GM18508 (cell line): Measurements from ENCODE around the gene RFC3.
"Not testable (repeated sequence)": the region's sequence is repeated elsewhere in the genome, so short reads cannot be mapped to it uniquely, and the experiment has no call there.

ENCODE experiments used
- ATAC-seq: cut with Tn5 transposase; IDR thresholded peaks from one replicate; pipeline ENCODE4 v1.9.1; 2021; ENCODE audit warnings: moderate number of reproducible peaks; ENCODE audit not compliant: insufficient read depth, unreplicated experiment

Gene RFC3

GRCh38 chr13:33806470-33807248, 11.3 kb upstream of the RFC3 start:
- ATAC-seq, result no peak

GRCh38 chr13:33812829-33813228, 5.1 kb upstream of the RFC3 start:
- not testable (repeated sequence) for ATAC-seq

GRCh38 chr13:33815011-33815550, 2.9 kb upstream of the RFC3 start:
- no peak for ATAC-seq

GRCh38 chr13:33816912-33817311, 1.0 kb upstream of the RFC3 start:
- no peak for ATAC-seq

GRCh38 chr13:33817513-33817900, 442 bp upstream of the RFC3 start:
- no peak for ATAC-seq

GRCh38 chr13:33825083-33825482, 7.1 kb downstream of the RFC3 start:
- ATAC-seq, result no peak

GRCh38 chr13:33827139-33827538, 9.2 kb downstream of the RFC3 start:
- no peak for ATAC-seq

GRCh38 chr13:33828431-33829129, 10.6 kb downstream of the RFC3 start:
- no peak for ATAC-seq

- no peak for ATAC-seq
Measured at GRCh38 chr13:33832872-33833271, 14.9 kb downstream of the RFC3 start.

- no peak for ATAC-seq
Measured at GRCh38 chr13:33838647-33839046, 20.7 kb downstream of the RFC3 start.

- ATAC-seq, result no peak
Measured at GRCh38 chr13:33840402-33840801, 22.5 kb downstream of the RFC3 start.

GRCh38 chr13:33842207-33842606, 24.3 kb downstream of the RFC3 start:
- no peak for ATAC-seq

- no peak for ATAC-seq
Measured at GRCh38 chr13:33842986-33843385, 25.0 kb downstream of the RFC3 start.

- ATAC-seq, result no peak
Measured at GRCh38 chr13:33845572-33846302, 27.8 kb downstream of the RFC3 start.

GRCh38 chr13:33846303-33847062, 28.5 kb downstream of the RFC3 start:
- no peak for ATAC-seq

GRCh38 chr13:33849211-33849610, 31.3 kb downstream of the RFC3 start:
- no peak for ATAC-seq

GRCh38 chr13:33855371-33855895, 37.5 kb downstream of the RFC3 start:
- no peak for ATAC-seq

GRCh38 chr13:33859691-33860303, 41.8 kb downstream of the RFC3 start:
- no peak for ATAC-seq

- no peak for ATAC-seq
Measured at GRCh38 chr13:33860526-33860925, 42.6 kb downstream of the RFC3 start.

- no peak for ATAC-seq
Measured at GRCh38 chr13:33862016-33862415, 44.1 kb downstream of the RFC3 start.
